ENCODE results near the gene FSTL4.

- TF ChIP-seq CTCF (IDR thresholded peaks at IDR 0.05) (no peak), POLR2A (IDR thresholded peaks at IDR 0.05) (no peak)
Observed at GRCh38 chr5:133205649-133206048, 406.7 kb downstream of the FSTL4 start.
